H1 (cell line): ENCODE results near the gene STARD3. TPM values are rescaled to one million over a fixed set of nuclear protein-coding genes. Genes with fewer than 3 reads are reported as not detected.

Source experiments
- CTCF ChIA-PET: fragments of 300-600 bp; sonication (Branson Sonifier 250); formaldehyde crosslinking; loops from one replicate; lab custom pipeline; 2021; ENCODE audit not compliant: partially characterized antibody; lab: Charles Lee
- POLR2A ChIA-PET: fragments of 300-600 bp; sonication (Branson Sonifier 250); formaldehyde crosslinking; loops from one replicate; lab custom pipeline; 2021; ENCODE audit warnings: inconsistent platforms; ENCODE audit not compliant: partially characterized antibody; lab: Charles Lee
- DNase-seq, 2 experiments: peaks; one replicate each; pipeline versions ENCODE4 v3.0.0 to v3.0.0-alpha.2; 2010 to 2022; ENCODE audit warnings: low spot score in 2 of 2, low read depth in 1 of 2, mixed read lengths in 1 of 2
- FAIRE-seq: peaks from 2 replicates; lab custom pipeline; 2011; peaks lifted over from hg19 to GRCh38; lab: Jason Lieb, UNC
- H2AFZ ChIP-seq: 2 replicates; pipeline ENCODE4 v1.8.1; 2012; ENCODE audit warnings: low read length, inconsistent platforms
- H2AK5ac ChIP-seq: 2 replicates; pipeline ENCODE4 v1.6.1; 2013; ENCODE audit warnings: low read depth, low read length
- H2BK120ac ChIP-seq: replicated peaks from 2 replicates; pipeline ENCODE3; 2013; ENCODE audit warnings: low read depth, low read length, inconsistent platforms
- H2BK12ac ChIP-seq: 2 replicates; pipeline ENCODE4 v1.6.1; 2013; ENCODE audit warnings: low read depth, low read length
- H2BK15ac ChIP-seq: 2 replicates; pipeline ENCODE4 v1.6.1; 2013; ENCODE audit warnings: low read length
- H2BK20ac ChIP-seq: 2 replicates; pipeline ENCODE4 v1.6.1; 2013; ENCODE audit warnings: low read length
- H2BK5ac ChIP-seq: 2 replicates; pipeline ENCODE4 v1.6.1; 2013; ENCODE audit warnings: low read depth, low read length
- H3K14ac ChIP-seq: 2 replicates; pipeline ENCODE4 v1.6.1; 2013; ENCODE audit warnings: inconsistent platforms; ENCODE audit not compliant: insufficient read length
- H3K18ac ChIP-seq: 2 replicates; pipeline ENCODE4 v1.6.1; 2013; ENCODE audit warnings: low read length; ENCODE audit errors: extremely low read depth
- H3K23ac ChIP-seq: 2 replicates; pipeline ENCODE4 v1.6.1; 2013; ENCODE audit warnings: inconsistent platforms; ENCODE audit not compliant: insufficient read length
- H3K23me2 ChIP-seq: 2 replicates; pipeline ENCODE4 v1.6.1; 2013; ENCODE audit warnings: low read depth, low read length
- H3K27ac ChIP-seq: 2 replicates; pipeline ENCODE4 v1.6.1; 2011; ENCODE audit warnings: low read depth, low read length, inconsistent platforms
- H3K27me3 ChIP-seq, 4 experiments: replicated peaks in 1 of 4; 1 replicate in 1 of 4; 2 replicates in 3 of 4; pipeline versions ENCODE4 v1.6.1 to v1.8.1; 2011 to 2013; ENCODE audit warnings: low read length in 3 of 4, mild to moderate bottlenecking in 3 of 4, inconsistent platforms in 2 of 4, mixed read lengths in 2 of 4, moderate library complexity in 1 of 4; ENCODE audit not compliant: control insufficient read depth in 3 of 4, insufficient read depth in 3 of 4; ENCODE audit errors: extremely low read depth in 1 of 4
- H3K36me3 ChIP-seq, 4 experiments: 2 replicates each; pipeline versions ENCODE4 v1.6.1 to v1.8.1; 2011 to 2013; ENCODE audit warnings: mild to moderate bottlenecking in 4 of 4, low read length in 3 of 4, moderate library complexity in 2 of 4, control low read depth in 1 of 4, inconsistent platforms in 1 of 4; ENCODE audit not compliant: insufficient read depth in 4 of 4, control insufficient read depth in 2 of 4
- H3K4ac ChIP-seq: replicated peaks from 2 replicates; pipeline ENCODE3; 2013; ENCODE audit warnings: low read length, low read depth, mixed read lengths, inconsistent platforms; ENCODE audit not compliant: insufficient read length
- H3K4me1 ChIP-seq, 4 experiments: replicated peaks in 1 of 4; 1 replicate in 1 of 4; 2 replicates in 3 of 4; pipeline versions ENCODE4 v1.6.1 to v1.8.1; 2011 to 2013; ENCODE audit warnings: low read length in 3 of 4, inconsistent platforms in 2 of 4, mixed read lengths in 1 of 4; ENCODE audit not compliant: insufficient read depth in 4 of 4, control insufficient read depth in 3 of 4
- H3K4me2 ChIP-seq, 2 experiments: 2 replicates each; pipeline versions ENCODE4 v1.6.1 to v1.8.1; 2011 to 2013; ENCODE audit warnings: low read depth in 2 of 2, low read length in 2 of 2, control low read depth in 1 of 2, inconsistent platforms in 1 of 2, mild to moderate bottlenecking in 1 of 2; ENCODE audit not compliant: insufficient read depth in 1 of 2
- H3K4me3 ChIP-seq, 4 experiments: fragments of 200-600, 300-600 bp in 1 of 4; sonication (generic), shearing (Covaris generic), sonication (Bioruptor Twin) in 1 of 4; 2 replicates each; pipeline versions ENCODE4 v1.5.1 to v1.8.1; 2011 to 2016; ENCODE audit warnings: low read length in 4 of 4, low read depth in 3 of 4, control low read depth in 2 of 4, inconsistent platforms in 2 of 4, mild to moderate bottlenecking in 2 of 4, mixed read lengths in 1 of 4, moderate library complexity in 1 of 4; ENCODE audit not compliant: insufficient read depth in 2 of 4; ENCODE audit errors: extremely low read depth in 1 of 4
- H3K56ac ChIP-seq: replicated peaks from 2 replicates; pipeline ENCODE3; 2013; ENCODE audit warnings: low read depth, mild to moderate bottlenecking, mixed read lengths, low read length, inconsistent platforms; ENCODE audit not compliant: insufficient read length
- H3K79me1 ChIP-seq: 2 replicates; pipeline ENCODE4 v1.6.1; 2013; ENCODE audit warnings: low read depth, low read length, control low read depth
- H3K79me2 ChIP-seq, 2 experiments: 2 replicates each; pipeline versions ENCODE4 v1.6.1 to v1.8.1; 2012 to 2013; ENCODE audit warnings: low read length in 2 of 2, mild to moderate bottlenecking in 2 of 2, inconsistent platforms in 1 of 2; ENCODE audit not compliant: insufficient read depth in 2 of 2, control insufficient read depth in 1 of 2
- H3K9ac ChIP-seq, 4 experiments: replicated peaks in 1 of 4; 1 replicate in 1 of 4; 2 replicates in 3 of 4; pipeline versions ENCODE4 v1.6.1 to v1.8.1; 2011 to 2013; ENCODE audit warnings: low read depth in 3 of 4, low read length in 3 of 4, control low read depth in 2 of 4, mild to moderate bottlenecking in 2 of 4, moderate library complexity in 2 of 4, inconsistent platforms in 1 of 4; ENCODE audit errors: extremely low read depth in 1 of 4
- H3K9me3 ChIP-seq, 2 experiments: 2 replicates each; pipeline versions ENCODE4 v1.6.1 to v1.8.1; 2012 to 2013; ENCODE audit warnings: mild to moderate bottlenecking in 2 of 2, moderate library complexity in 2 of 2, control low read depth in 1 of 2, inconsistent platforms in 1 of 2, low read depth in 1 of 2, low read length in 1 of 2, mixed read lengths in 1 of 2; ENCODE audit not compliant: insufficient read depth in 2 of 2
- H4K20me1 ChIP-seq, 2 experiments: replicated peaks in 1 of 2; 2 replicates each; pipeline versions ENCODE3 to v1.8.1; 2011 to 2013; ENCODE audit warnings: inconsistent platforms in 2 of 2, low read length in 2 of 2, mild to moderate bottlenecking in 1 of 2; ENCODE audit not compliant: insufficient read depth in 2 of 2, control insufficient read depth in 1 of 2
- H4K5ac ChIP-seq: 2 replicates; pipeline ENCODE4 v1.6.1; 2013; ENCODE audit warnings: low read length, low read depth, mixed read lengths, inconsistent platforms; ENCODE audit not compliant: insufficient read length
- H4K8ac ChIP-seq: 2 replicates; pipeline ENCODE4 v1.8.0; 2013; ENCODE audit warnings: mild to moderate bottlenecking, moderate library complexity, low read length, inconsistent platforms; ENCODE audit not compliant: insufficient read depth; ENCODE audit errors: extremely low read depth
- H4K91ac ChIP-seq: replicated peaks from 2 replicates; pipeline ENCODE3; 2013; ENCODE audit warnings: low read length, mixed read lengths, inconsistent platforms; ENCODE audit not compliant: insufficient read length
- BRCA1 ChIP-seq: IDR thresholded peaks from 2 replicates; pipeline ENCODE4 v1.6.1; 2012; ENCODE audit warnings: low read depth, low read length, improper control_type of control experiment
- KDM4A ChIP-seq: IDR thresholded peaks from one replicate; pipeline ENCODE4 v1.7.1; 2012; ENCODE audit warnings: low read depth, mild to moderate bottlenecking, moderate library complexity, low read length, inconsistent platforms; ENCODE audit not compliant: severe bottlenecking
- POLR2A ChIP-seq, 2 experiments: IDR thresholded peaks; 1 replicate in 1 of 2; 2 replicates in 1 of 2; pipeline ENCODE4 v1.6.1; 2011; ENCODE audit warnings: low read depth in 2 of 2, low read length in 2 of 2, mild to moderate bottlenecking in 2 of 2; ENCODE audit errors: control extremely low read depth in 1 of 2
- SIRT6 ChIP-seq: IDR thresholded peaks from one replicate; pipeline ENCODE4 v1.7.1; 2012; ENCODE audit warnings: low read length, inconsistent platforms
- TCF12 ChIP-seq: IDR thresholded peaks from 2 replicates; pipeline ENCODE4 v1.6.1; 2011; ENCODE audit warnings: low read depth, mild to moderate bottlenecking, low read length
- WGBS, 2 experiments: shearing (Covaris generic) in 1 of 2; methylation state at CpG; one replicate each; pipeline versions ENCODE4 v1.1.6 to v1.1.7; 2013 to 2015; ENCODE audit warnings: low lambda C conversion rate in 2 of 2, mixed read lengths in 2 of 2, inconsistent platforms in 1 of 2, low coverage in 1 of 2, missing lambda C conversion rate in 1 of 2; ENCODE audit not compliant: insufficient replicate concordance in 2 of 2, insufficient coverage in 1 of 2, insufficient read length in 1 of 2; ENCODE audit errors: extremely low coverage in 1 of 2, missing lambda C conversion rate in 1 of 2; 5-methylcytosine and 5-hydroxymethylcytosine counted together
- polyA plus RNA-seq, 7 experiments: library from polyadenylated mRNA; depleted of rRNA in 3 of 7; stranded (reverse) in 5 of 7; unstranded in 2 of 7; fragments of >200 nt in 5 of 7; fragments of 200-250 nt in 2 of 7; gene quantifications; 1 replicate in 5 of 7; 2 replicates in 1 of 7; 4 replicates in 1 of 7; pipeline versions ENCODE4 v1.2.1 to v1.2.3, GENCODE V29; 2011 to 2013; ENCODE audit warnings: missing spikeins in 2 of 7, mixed read lengths in 2 of 7
- total RNA-seq: library from RNA; stranded (reverse); fragmentation: NEBNext Ultra II Directional; extraction: Animal tissue kit (Norgen Biotek cat#: 25700); gene quantifications from 2 replicates; pipeline ENCODE4 v1.2.1, GENCODE V29; 2021

Gene STARD3
- total and polyA plus RNA-seq, 2 of the 8 experiments (the other 6 are each of a cell fraction or from before 2014, with no cell fraction given), result 47.6 to 80.3 TPM

GRCh38 chr17:39677072-39677471 is 40.1 kb downstream of the STARD3 start:
- FAIRE-seq (no peak), DNase-seq (no peak)
- Histone ChIP-seq H3K79me1 (no peaks in the 10 kb centered on the region), H3K9ac (no peak overlapping the region), H2AFZ (no peak overlapping the region), H3K79me2 (no peaks in the 10 kb centered on the region), H2BK12ac (no peak overlapping the region), H3K23me2 (no peaks in the 10 kb centered on the region), H2BK5ac (no peak overlapping the region), H3K36me3 (peaks cover 0 to 3% (median 1%) of the 10 kb centered on the region in 4 experiments; a peak in 4 of 8 replicates), H2BK20ac (no peak overlapping the region), H3K4ac (no peak overlapping the region), H2BK120ac (no peak overlapping the region), H3K27me3 (no peaks in the 10 kb centered on the region), H3K27ac (no peak overlapping the region), H3K4me3 (no peak overlapping the region), H3K9me3 (no peaks in the 10 kb centered on the region), H4K20me1 (no peaks in the 10 kb centered on the region), H4K5ac (no peak overlapping the region), H3K4me2 (no peak overlapping the region), H4K8ac (no peak overlapping the region), H4K91ac (no peak overlapping the region), H2AK5ac (no peak overlapping the region; the same call in 1 of the 2 replicates), H3K18ac (no peak overlapping the region), H3K56ac (no peak overlapping the region), H2BK15ac (no peak overlapping the region), H3K4me1 (peaks cover 0 to 10% (median 5%) of the 10 kb centered on the region in 4 experiments; a peak in 6 of 7 replicates), H3K23ac (no peak overlapping the region), H3K14ac (no peak overlapping the region)
- ChIA-PET POLR2A (interaction anchor here (1.1 to 38.1 kb wide), 4 partner anchors 2 to 53 kb away, joined by 3 to 708 read pairs (median 356); partner anchors contain the start of genes ERBB2, MIEN1, PGAP3 and PNMT), CTCF (interaction anchor here (0.8 to 52.4 kb wide), 7 partner anchors 7 to 76 kb away, joined by 3 to 1885 read pairs (median 7); partner anchors contain the start of genes ERBB2, PNMT, PPP1R1B and STARD3)
- TF ChIP-seq KDM4A, result no peak
- no peak for TF ChIP-seq SIRT6
- TF ChIP-seq POLR2A (IDR thresholded peaks at IDR 0.05; ENCODE audit: control extremely low read depth in 1 of 2, low read depth in 2 of 2, low read length in 2 of 2), result no peak
- no peak for TF ChIP-seq TCF12
- no peak for TF ChIP-seq BRCA1
- WGBS, 2 experiments, result 85% methylated on average over 8 of the region's 8 CpGs; no CpG with 5 or more reads in 1 of the 2 experiments
